ENCODE results near the gene DNAI4.
A peak's percentile ranks its signal among the peaks of the same experiment; 100 is the strongest.

DNAI4 gene

DNA sequence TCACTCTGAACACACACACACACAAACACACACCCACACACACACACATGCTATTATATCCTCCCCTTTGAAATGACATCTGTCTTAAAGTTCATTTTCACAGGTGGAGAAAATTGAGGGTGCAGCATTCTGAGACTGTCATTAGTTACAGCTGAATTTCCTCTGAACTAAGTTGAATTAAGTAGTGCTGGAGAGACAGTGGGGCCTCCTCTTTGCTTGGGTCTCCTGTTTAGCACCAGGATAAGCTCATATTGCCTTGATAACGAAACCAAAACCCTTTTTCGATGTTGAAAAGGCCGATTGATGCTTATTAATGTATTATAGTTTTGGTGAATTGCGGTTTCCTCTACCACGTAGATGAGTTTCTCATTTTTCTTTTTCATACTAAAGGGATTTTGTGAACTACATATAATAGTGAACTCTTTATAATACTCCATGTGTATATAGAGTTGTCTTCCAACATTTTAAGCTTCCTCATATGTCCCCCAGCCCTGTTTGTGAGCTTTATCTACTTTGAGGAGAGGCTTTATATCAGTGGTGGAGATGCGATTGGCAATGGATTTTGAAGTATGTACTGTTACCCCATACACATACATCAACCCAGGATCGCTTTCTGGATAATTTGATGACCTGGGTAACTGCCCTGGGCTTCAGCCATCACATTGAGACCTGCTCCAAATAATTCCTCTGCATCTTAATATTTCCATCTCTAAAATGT is 155.0 kb downstream of the DNAI4 start:
- TF ChIP-seq, protein P1, sequence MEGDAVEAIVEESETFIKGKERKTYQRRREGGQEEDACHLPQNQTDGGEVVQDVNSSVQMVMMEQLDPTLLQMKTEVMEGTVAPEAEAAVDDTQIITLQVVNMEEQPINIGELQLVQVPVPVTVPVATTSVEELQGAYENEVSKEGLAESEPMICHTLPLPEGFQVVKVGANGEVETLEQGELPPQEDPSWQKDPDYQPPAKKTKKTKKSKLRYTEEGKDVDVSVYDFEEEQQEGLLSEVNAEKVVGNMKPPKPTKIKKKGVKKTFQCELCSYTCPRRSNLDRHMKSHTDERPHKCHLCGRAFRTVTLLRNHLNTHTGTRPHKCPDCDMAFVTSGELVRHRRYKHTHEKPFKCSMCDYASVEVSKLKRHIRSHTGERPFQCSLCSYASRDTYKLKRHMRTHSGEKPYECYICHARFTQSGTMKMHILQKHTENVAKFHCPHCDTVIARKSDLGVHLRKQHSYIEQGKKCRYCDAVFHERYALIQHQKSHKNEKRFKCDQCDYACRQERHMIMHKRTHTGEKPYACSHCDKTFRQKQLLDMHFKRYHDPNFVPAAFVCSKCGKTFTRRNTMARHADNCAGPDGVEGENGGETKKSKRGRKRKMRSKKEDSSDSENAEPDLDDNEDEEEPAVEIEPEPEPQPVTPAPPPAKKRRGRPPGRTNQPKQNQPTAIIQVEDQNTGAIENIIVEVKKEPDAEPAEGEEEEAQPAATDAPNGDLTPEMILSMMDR (IDR thresholded peaks at IDR 0.05; ENCODE audit: low read depth, low read length, missing control alignments), result no peak
- no peak overlapping the region for H3K4me3 ChIP-seq (ENCODE audit: low read depth, low read length)
- DNase-seq (ENCODE audit: low read depth), result no peak

DNA sequence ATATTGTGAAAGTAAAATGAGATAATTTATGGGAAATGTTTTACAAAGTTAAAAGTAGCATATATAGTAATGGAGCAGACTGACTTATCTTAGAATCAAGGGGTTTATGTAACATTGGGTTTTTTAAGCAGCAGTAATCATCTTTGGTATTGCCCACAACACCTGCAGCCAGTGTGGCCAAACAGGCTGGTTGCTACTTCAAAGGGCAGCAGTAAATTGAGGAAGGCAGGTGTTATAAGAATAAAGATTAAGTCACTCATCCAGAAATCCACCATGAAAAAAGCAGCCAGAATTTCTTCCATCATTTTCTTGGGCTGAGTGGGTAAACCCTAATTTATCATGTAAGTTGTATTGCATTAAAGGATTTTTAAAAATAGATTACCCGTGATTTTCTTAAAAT is 155.7 kb downstream of the DNAI4 start:
- TF ChIP-seq, protein P1 (IDR thresholded peaks at IDR 0.05; ENCODE audit: low read depth, low read length, missing control alignments), result no peak
- no peak overlapping the region for H3K4me3 ChIP-seq (ENCODE audit: low read depth, low read length)
- no peak for DNase-seq (ENCODE audit: low read depth)

DNA sequence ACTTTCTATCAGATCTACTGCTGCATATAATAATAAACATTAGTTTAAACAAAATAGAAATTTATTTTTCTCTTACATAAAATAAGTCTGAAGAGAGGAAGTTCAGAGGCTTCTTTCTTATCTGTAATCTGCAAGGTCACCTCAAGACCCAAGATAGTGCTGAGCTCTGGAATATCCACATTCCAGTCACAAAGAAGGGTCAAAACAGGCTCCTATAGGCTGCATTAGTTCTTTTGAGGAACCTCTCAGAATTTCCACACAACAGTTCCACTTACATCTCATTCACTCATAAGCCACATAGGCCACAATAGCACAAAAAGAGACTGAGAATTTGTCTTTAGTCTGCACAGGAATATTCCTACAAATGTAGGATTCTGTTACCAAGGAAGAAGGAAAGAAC is 157.0 kb downstream of the DNAI4 start:
- H3K4me3 ChIP-seq (ENCODE audit: low read depth, low read length), result no peak overlapping the region
- no peak for DNase-seq (ENCODE audit: low read depth)
- TF ChIP-seq, protein P1 (IDR thresholded peaks at IDR 0.05; ENCODE audit: low read depth, low read length, missing control alignments), result no peak

DNA sequence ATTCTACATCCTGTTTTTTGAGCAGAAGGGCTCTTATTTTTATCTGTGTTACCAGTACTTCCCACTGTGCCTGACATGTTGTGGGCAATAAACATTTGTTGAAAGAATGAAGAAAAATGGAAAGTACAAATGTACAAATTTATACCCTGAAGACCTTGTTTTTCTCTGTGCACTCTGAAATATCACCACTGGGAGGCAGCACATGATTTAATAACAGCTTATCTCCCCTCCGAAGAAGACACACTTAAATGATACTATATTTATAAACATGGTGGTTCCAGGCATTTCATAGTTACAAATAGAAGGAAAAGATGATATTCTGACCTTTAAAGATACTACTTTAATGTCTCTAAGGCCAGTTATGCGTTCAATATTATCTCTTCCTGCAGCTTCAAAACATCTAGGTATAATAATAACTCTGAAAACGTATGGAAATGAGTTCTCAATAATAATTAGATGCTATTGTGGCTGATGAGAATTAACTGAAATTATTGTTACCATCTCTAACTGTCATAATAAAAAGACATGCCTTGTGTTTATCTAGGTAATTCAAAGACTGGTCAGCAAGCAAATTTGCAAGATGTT is 159.6 kb downstream of the DNAI4 start:
- H3K4me3 ChIP-seq (ENCODE audit: low read depth, low read length), result no peak overlapping the region
- TF ChIP-seq, protein P1 (IDR thresholded peaks at IDR 0.05; ENCODE audit: low read depth, low read length, missing control alignments), result peak; percentile 52
- peak; percentile 19 for DNase-seq (ENCODE audit: low read depth)

All from GM12864 (cell line).